ENCODE measurements around the gene ARX. TPM values are rescaled to one million over a fixed set of nuclear protein-coding genes. Genes with fewer than 3 reads are reported as not detected.

ARX gene
- total and polyA plus RNA-seq, 9 of the 15 experiments (the other 6 are each of a cell fraction or from before 2014, with no cell fraction given) = 0.03 TPM; not detected in 8

DNA sequence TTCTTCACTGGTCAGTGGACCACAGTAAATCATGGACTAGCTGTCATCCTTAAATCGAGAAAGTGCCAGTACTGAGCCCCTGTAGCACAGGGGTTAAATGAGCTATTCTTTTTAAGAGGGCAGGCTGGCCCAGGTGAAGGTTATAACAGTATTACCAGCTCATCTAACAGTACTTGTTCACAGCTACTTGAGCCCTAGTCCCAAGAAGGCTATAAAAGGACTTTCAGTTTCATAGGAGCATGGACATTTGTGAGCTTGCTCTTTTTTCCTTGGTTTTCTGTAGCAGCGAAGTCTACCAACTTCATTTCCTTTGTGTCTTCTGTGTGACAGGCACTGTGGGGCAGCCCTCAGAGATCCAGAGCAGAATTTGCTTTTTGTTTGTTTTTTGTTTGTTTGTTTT is 61.0 kb downstream of the ARX start:
- BruUV-seq (replicated peaks) = no TSS peak
- Histone ChIP-seq H3K9me3 (replicated peaks; ENCODE audit: control insufficient read depth, insufficient read depth, low read depth, low read length) (no peaks in the 10 kb centered on the region), H3K27ac (ENCODE audit: extremely low read depth, low read depth, low read length) (no peak overlapping the region), H3K9me1 (ENCODE audit: control insufficient read depth, insufficient read depth, low read length) (no peaks in the 10 kb centered on the region), H2AFZ (ENCODE audit: low read depth, low read length) (no peak overlapping the region), H3K27me3 (ENCODE audit: control insufficient read depth in 2 of 2, insufficient read depth in 2 of 2, low read length in 2 of 2) (no peaks in the 10 kb centered on the region), H3K36me3 (ENCODE audit: control insufficient read depth, insufficient read depth, low read length) (no peaks in the 10 kb centered on the region; the same call in 2 of the 3 replicates), H3K4me1 (replicated peaks in 1 of 2; ENCODE audit: control insufficient read depth in 2 of 2, insufficient read depth in 2 of 2, low read length in 2 of 2) (no peaks in the 10 kb centered on the region; a peak in 1 of 5 replicates), H3K79me2 (ENCODE audit: control insufficient read depth, insufficient read depth, low read length) (no peaks in the 10 kb centered on the region), H4K20me1 (replicated peaks; ENCODE audit: control insufficient read depth, insufficient read depth, low read length) (no peaks in the 10 kb centered on the region), H3K4me2 (ENCODE audit: insufficient read depth, low read length) (no peak overlapping the region), H3K4me3 (no peak overlapping the region), H3K9ac (ENCODE audit: insufficient read depth in 1 of 2, low read depth in 2 of 2, low read length in 2 of 2) (no peak overlapping the region)
- DNase-seq (ENCODE audit: extremely low read depth in 1 of 4, low spot score in 3 of 4) (no peak), ATAC-seq (no peak), FAIRE-seq (no peak)
- ChIA-PET CTCF (ENCODE audit: low intra/inter-chr PET ratio) (interaction anchor here (0.7 kb wide), 1 partner anchor 277 kb away, joined by 5 read pairs; no protein-coding TSS in a partner anchor), POLR2A (no interaction called here)
- 78% methylated on average over 1 of the region's 2 CpGs for WGBS (ENCODE audit: insufficient coverage, low coverage, missing lambda C conversion rate)
- intact Hi-C loops (cut with micrococcal nuclease) (no loop called here), in situ Hi-C loops (cut with MboI) (no loop called here)
- TF ChIP-seq, protein P1, sequence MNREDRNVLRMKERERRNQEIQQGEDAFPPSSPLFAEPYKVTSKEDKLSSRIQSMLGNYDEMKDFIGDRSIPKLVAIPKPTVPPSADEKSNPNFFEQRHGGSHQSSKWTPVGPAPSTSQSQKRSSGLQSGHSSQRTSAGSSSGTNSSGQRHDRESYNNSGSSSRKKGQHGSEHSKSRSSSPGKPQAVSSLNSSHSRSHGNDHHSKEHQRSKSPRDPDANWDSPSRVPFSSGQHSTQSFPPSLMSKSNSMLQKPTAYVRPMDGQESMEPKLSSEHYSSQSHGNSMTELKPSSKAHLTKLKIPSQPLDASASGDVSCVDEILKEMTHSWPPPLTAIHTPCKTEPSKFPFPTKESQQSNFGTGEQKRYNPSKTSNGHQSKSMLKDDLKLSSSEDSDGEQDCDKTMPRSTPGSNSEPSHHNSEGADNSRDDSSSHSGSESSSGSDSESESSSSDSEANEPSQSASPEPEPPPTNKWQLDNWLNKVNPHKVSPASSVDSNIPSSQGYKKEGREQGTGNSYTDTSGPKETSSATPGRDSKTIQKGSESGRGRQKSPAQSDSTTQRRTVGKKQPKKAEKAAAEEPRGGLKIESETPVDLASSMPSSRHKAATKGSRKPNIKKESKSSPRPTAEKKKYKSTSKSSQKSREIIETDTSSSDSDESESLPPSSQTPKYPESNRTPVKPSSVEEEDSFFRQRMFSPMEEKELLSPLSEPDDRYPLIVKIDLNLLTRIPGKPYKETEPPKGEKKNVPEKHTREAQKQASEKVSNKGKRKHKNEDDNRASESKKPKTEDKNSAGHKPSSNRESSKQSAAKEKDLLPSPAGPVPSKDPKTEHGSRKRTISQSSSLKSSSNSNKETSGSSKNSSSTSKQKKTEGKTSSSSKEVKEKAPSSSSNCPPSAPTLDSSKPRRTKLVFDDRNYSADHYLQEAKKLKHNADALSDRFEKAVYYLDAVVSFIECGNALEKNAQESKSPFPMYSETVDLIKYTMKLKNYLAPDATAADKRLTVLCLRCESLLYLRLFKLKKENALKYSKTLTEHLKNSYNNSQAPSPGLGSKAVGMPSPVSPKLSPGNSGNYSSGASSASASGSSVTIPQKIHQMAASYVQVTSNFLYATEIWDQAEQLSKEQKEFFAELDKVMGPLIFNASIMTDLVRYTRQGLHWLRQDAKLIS (CRISPR knock-in tag; IDR thresholded peaks at IDR 0.05) = no peak
- TF ChIP-seq PHTF2 (CRISPR knock-in tag; IDR thresholded peaks at IDR 0.05) (no peak), ZBTB8A (IDR thresholded peaks at IDR 0.05; ENCODE audit: partially characterized antibody) (no peak), FIP1L1 (IDR thresholded peaks at IDR 0.05; ENCODE audit: low read depth, low read length, poor library complexity, severe bottlenecking) (no peak), CBX2 (IDR thresholded peaks at IDR 0.05; ENCODE audit: insufficient read depth, low read length, poor library complexity, severe bottlenecking) (no peak), SPI1 (IDR thresholded peaks at IDR 0.05; ENCODE audit: borderline replicate concordance, low read depth, low read length) (no peak), NCOA1 (IDR thresholded peaks at IDR 0.05; ENCODE audit: low read depth) (no peak), ELF2 (CRISPR knock-in tag; IDR thresholded peaks at IDR 0.05) (no peak), E2F3 (CRISPR knock-in tag; IDR thresholded peaks at IDR 0.05) (no peak), CREBBP (IDR thresholded peaks at IDR 0.05; ENCODE audit: low read depth, low read length) (no peak), XRCC3 (IDR thresholded peaks at IDR 0.05) (no peak), KLF1 (tag; IDR thresholded peaks at IDR 0.05) (no peak), NFIX (CRISPR knock-in tag; IDR thresholded peaks at IDR 0.05; ENCODE audit: low read depth) (no peak), ELF1 (tag; IDR thresholded peaks at IDR 0.05) (no peak), BHLHE40 (IDR thresholded peaks at IDR 0.05; ENCODE audit: low read length) (no peak), ASH1L (IDR thresholded peaks at IDR 0.05; ENCODE audit: borderline replicate concordance, low read depth, partially characterized antibody) (no peak)
